Left renal cortex interstitium (tissue), 4 donors: ENCODE data around the gene CETP. TPM values are rescaled to one million over a fixed set of nuclear protein-coding genes. Genes with fewer than 3 reads are reported as not detected.
"Not testable (repeated sequence)": the region's sequence is repeated elsewhere in the genome, so short reads cannot be mapped to it uniquely, and the experiment has no call there.

Experiments used
- DNase-seq, 4 donors: peaks; one replicate each; pipeline ENCODE4 v3.0.0-alpha.2; 2013; ENCODE audit warnings: low read depth in 4 of 4, low spot score in 2 of 4, missing footprints in 1 of 4
- polyA plus RNA-seq, 4 donors: library from polyadenylated mRNA; unstranded; fragments of 120-200 nt; gene quantifications; one replicate each; pipeline ENCODE4 v1.2.1, GENCODE V29; 2013; ENCODE audit not compliant: insufficient read length in 4 of 4

CETP gene
- polyA plus RNA-seq, 4 donors = 10.0 to 15.3 (median 11.4) TPM

DNA sequence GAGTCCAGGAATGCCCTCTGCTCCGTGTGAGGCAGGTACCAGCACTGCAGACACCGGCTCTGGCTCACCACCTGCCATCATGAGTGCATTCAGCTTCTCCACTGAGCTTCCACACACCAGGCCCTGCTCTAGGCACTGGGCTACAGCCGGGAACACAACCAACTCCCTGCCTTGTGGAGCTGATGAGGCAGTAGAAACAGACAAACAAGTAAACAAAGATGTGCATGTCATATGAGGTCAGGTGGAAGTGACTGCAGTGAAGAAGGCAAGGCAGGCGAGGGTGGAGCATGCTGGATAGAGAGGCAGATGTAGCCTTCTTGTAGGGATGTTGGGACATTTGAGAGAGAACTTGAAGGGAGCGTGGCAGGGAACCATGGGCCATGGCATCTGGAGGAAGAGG lies 32.6 kb downstream of the CETP start:
- DNase-seq = no peak

DNA sequence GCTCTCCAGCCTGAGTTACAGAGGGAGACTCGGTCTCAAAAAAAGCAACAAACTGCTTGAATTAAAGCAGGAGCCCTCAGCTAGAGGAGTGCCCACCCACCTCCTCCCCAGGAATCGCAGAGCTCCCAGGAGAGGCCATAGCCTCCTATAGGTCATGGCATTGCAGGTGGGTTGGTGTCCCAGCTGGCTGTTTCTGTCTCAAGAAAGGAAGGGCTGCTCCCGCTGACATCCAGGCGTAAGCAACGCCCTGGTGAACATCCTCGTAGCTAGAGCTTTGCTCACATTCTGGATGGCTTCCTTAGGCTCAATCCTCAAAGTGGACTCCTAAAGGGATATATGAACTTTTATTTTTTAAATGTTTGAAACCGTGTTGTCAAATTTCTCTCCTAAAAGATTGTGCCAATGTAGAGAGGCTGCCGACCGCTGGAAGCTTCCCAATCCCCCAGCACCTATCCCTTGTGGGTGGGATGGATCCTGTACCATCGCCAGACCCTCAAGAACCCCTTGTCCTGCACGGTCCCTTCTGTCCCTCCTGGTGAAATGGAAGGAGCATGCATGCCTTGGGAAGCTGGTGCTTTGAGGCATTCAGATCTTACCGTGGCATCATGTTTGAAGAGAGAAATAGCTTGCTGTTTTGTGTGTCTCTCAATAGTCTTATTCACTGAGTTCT lies 33.5 kb downstream of the CETP start:
- DNase-seq = no peak

- no peak for DNase-seq
Measured at GRCh38 chr16:56997264-56997663, 35.5 kb downstream of the CETP start.

GRCh38 chr16:56997931-56998330 lies 36.2 kb downstream of the CETP start:
- DNase-seq = no peak

DNA sequence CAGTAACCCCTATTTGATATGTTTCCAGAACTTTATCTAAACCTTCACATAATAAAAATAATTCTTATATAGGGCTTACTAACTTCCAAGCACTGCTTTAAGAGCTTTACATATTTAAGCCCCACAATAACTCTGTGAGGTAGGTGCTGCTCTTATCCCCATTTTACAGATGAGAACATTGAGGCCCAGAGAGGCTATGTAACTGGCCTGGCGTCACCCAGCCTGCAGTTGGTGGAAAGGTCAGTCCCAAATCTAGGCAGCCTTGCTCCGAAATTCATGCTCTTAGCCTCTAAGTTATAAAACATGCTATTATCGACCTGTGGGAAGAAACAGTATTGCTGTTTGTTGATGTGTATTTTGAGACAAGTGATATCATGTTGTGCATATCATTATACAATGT lies 36.6 kb downstream of the CETP start:
- DNase-seq = no peak

GRCh38 chr16:56998861-56999260 lies 37.1 kb downstream of the CETP start:
- no peak for DNase-seq

- DNase-seq = no peak
Measured at GRCh38 chr16:56999409-57000270, 37.9 kb downstream of the CETP start.

DNA sequence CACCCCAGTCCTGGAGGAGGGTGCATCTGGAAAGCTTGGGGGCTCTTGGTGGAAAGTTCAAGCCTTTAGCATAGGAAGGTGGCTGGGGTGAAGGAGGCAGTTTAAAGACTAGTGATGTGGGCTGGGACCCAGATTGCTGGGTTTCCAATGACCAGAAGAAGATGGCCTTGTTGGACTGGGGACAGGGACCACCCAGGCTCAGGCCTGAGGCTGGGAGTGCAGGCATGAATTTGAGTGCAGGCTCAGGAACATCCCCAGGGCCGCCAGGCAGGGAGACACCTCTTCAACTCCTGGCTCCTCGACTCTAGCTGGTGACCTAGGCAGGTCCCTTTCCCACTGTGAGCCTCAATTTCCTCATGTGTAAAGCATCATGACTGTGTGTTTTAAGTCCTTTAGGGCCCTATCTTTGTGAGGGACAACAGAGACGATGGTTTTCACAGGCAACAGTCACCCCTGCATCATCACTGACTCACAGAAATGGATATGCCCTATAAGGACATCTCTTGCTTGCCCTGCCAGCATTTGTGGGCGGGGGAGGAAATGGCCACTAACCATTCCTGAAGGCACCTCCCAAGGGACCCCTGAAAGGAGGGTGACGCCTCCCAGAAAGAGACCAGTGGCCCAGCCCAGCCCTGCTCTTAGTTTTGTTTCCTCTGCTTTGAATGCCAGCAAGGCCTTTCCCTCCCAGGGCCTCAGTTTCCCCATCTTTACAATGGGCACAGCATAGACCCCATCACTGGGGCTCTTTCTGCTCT lies 38.7 kb downstream of the CETP start:
- no peak for DNase-seq

DNA sequence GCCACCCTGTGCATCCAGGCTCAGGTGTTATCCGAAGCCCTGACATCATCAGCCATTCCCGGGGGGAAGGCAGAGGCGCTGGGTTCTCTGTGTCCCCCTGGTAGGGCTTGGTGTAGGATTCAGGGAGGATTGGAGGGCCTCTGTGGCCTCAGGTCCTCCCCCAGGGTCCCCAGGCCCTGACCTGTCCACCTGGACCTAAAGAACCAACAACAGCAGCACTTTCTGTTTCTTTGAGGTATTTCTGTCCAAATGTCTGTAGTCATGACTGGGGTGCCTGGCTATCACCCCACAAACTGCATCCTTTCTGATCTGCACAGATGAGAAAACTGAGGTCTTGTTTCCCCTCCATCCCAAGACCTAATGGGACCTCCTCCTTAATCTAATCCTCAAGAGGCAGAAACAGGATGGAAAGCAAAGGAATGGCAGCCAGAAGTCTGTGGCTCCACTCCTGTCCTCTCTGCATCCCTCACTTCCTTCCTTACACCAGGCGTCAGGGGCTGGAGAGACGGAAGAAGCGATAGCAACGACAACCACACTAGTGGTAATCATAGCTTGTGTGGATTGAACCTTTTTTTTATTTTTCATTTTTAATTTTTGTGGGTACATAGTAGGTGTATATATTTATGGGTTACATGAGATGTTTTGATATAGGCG lies 39.4 kb downstream of the CETP start:
- DNase-seq = no peak

DNA sequence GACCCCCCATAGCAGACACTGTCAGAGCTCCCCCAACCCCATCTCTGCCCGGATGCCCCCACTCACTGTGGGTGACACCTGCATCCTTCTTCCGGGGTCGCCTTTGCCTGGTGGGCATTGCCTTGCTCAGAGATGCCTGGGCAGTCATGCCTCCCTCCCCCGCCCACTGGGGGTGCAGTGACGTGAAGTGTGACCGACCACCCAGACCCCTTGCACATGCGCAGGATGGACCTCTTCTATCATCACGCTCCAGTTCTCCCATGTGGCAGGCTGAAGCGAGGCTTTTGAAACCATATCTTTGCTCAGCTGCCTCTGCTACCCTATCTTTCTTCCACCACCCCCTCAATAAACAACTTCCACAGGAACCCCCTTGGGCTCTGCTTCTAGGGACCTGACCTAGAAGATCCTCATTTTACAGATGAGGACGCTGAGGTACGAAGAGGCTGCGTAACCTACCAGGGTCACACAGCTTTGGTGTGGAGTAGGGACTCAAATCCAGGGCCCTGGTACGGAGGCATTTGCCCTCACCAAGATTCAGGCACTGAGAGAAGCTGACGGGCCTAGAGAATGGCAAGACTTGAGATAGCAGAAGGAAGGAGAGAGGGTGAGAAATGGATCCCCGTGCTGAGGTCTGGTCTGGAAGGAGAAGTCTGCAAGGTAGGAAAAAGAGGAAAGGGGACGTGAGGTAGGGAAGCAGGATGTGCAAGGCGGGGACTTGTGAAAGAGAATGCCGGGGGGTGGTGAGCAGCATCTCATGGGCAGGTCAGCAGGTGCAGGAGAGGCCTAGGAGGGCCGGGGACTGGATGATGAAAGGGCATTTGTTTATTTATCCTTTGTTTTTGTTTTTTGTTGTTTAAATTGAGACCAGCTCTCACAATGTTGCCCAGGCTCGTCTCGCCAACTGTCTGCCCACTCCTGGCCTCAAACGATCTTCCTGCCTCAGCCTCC lies 42.0 kb downstream of the CETP start:
- DNase-seq = peak in 1 of 4 donors; percentile 10

- DNase-seq = no peak
Measured at GRCh38 chr16:57004387-57005250, 42.9 kb downstream of the CETP start.

DNA sequence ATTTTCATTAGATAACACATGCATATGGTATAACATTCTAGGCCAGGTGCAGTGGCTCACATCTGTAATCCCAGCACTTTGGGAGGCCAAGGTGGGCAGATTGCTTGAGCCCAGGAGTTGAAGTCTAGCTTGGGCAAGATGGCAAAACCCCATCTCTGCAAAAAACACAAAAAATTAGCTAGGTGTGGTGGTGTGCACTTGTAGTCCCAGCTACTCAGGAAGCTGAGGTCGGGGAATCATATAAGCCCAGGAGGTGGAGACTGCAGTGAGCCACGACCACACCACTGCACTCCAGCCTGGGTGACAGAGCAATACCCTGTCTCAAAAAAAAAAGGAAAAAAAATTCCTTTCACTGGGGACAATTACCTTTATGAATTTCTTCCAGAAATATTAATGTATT lies 43.8 kb downstream of the CETP start:
- DNase-seq = not testable (repeated sequence)

- DNase-seq = no peak
Measured at GRCh38 chr16:57007050-57007449, 45.3 kb downstream of the CETP start.

- no peak for DNase-seq
Measured at GRCh38 chr16:57007530-57007929, 45.8 kb downstream of the CETP start.

GRCh38 chr16:57008440-57008839 lies 46.7 kb downstream of the CETP start:
- no peak for DNase-seq

GRCh38 chr16:57009643-57010170 lies 48.0 kb downstream of the CETP start:
- no peak for DNase-seq

DNA sequence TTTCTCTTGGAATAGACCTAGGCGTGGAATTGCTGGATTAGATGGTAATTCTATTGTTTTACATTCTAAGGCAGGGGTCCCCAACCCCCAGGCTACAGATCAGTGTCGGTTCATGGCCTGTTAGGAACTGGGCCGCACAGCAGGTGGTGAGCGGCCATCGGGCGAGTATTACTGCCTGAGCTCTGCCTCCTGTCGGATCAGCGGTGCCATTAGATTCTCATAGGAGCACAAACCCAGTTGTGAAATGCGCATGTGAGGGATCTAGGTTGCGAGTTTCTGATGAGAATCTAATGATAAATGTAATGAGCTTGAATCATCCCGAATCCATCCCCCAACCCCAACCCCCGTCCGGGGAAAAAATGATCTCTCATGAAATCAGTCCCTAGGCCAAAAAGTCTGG lies 50.6 kb downstream of the CETP start:
- no peak for DNase-seq

DNA sequence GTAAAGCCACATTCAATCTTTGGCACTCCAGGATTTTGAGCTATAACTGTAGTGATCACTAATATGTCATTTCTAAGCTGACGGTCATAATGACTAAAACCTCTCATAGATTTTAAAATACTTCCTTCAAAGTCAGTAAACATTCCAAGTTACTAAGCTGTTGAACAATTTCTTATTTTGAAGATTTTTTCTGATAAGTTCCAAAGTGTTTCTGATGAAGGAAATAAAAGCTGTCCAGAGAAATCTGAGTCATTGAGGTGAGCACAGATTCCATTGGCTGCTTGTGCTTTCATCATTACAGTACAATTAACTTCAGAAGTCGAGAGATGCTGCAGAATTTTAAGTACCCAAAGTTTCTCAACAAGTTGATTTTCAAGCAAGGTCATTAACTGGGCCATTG lies 51.5 kb downstream of the CETP start:
- DNase-seq = no peak

- no peak for DNase-seq
Measured at GRCh38 chr16:57013902-57014301, 52.2 kb downstream of the CETP start.
